ENCODE data around the gene PI16.
"Not testable (repeated sequence)": the region's sequence is repeated elsewhere in the genome, so short reads cannot be mapped to it uniquely, and the experiment has no call there.

PI16 gene

DNA sequence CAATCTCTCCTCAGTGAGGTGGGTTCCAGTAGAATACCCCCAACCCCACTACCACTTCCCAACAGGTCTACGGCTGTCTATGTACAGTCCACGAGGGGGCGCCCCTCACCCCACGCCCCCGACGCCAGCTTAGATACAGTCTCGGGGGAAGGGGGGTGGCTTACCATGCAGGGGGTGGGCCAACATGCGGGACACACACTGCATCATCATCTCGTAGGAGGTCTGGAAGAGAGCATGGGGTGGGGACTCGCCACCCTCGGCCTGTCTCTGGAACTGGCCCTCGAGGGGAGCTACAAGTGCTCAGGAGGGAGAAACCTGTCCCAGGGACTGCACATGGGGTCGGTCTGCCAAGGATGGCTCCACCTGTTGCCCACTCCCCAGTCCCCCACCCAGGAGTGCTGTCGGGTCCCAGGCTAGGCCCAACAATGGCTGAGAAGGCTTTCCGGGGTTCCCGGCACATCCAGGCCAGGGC is 23.0 kb downstream of the PI16 start:
- no peak for DNase-seq

DNA sequence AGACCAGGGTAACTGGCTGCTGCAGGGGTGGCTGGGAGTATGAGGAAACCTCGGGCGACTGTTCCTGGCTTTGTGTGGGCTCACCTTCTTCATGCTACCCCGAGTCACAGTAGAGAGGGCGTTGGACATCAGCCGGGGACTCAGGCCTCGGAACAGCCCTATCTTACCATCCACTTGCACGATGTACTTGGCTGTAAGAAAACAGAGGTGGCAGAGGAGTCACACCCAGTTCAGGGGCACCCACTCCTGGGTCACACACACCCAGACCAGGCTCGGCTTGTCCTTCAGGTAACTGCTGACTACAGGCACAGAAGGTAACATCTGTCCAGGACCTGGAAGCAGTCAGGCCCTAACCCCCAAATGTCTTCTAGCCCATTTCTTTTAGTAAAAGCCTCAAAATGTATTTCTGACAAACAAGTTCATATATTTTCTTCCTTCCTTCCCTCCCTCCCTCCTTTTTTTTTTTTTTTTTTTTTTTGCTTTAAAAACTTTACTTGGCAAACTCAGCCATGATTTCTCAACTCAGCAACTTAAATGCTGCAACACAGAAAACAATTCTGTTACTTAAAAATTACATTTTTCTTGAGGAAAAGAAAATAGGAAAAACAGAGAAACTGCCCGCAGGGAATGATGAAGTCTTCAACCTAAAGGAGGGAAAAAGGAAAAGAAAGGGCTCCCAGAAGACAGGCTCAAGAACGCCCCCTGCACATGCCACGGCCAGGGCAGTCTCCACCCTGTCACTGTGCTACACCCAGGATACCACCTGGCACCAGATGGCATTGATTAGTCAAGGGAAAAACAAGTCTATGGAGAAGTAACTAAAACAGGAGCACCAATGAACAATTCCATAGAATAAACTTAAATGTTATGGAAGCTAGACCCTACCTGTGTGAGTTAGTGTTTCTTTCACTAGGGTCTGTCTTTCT is 24.1 kb downstream of the PI16 start:
- no peak for DNase-seq

- DNase-seq = no peak
Observed at GRCh38 chr6:36979347-36979742, 24.8 kb downstream of the PI16 start.

DNA sequence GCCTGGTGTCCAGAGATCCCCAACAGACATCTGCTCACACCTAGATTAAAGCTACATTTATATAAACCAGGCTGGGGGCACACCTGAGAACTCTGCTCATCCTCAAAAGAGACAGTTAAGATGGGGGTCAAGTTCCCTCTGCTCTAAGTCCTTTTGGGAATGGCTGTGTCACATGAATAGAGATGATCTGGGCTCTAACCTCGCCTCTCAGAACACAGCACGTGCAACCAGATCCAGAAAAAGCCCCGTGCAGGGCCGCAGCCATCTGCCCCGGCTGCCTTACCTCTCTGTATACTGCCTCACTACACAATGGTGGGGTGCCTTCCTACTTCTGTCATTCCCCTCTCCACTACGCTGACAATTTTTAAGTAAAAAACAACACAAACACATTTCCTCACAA is 25.6 kb downstream of the PI16 start:
- no peak for DNase-seq

DNA sequence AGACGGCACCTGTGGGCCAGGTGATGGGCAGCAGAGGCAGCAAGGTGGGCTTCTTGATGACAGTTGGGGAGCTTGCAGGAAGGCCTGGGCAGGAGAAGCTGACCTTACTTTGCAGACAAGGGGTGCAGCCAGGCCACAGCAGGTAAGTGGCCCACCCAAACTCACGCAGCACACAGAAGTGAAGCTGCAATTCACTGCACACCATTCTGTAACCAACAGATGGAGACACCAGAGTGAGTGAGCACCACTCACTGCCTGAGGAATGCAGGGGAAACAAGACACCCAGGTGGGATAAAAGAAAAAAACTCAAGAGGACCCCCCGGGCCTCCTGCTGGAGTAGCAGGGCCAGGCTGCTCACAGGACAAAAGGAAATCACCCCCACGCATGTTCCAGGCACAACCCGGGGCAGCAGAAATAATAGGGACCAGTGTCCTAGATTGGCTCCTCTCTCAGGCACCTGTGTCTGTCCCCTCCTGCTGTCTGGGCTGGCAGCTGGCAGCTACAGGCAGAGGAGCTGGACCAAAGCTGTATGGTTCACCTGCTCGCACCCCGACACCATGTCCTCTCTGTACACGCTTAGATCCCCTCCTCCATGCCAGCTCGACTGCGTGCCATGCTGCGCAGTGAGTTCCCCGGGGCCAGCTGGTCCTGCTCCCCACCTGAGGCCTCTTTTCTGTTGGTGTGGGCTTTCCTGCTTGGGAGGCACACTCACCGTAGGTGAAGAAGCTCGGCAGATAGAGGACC is 26.5 kb downstream of the PI16 start:
- no peak for DNase-seq

- DNase-seq = no peak
Observed at GRCh38 chr6:36983538-36983937, 29.0 kb downstream of the PI16 start.

GRCh38 chr6:36984581-36985416 is 30.3 kb downstream of the PI16 start:
- no peak for DNase-seq

DNA sequence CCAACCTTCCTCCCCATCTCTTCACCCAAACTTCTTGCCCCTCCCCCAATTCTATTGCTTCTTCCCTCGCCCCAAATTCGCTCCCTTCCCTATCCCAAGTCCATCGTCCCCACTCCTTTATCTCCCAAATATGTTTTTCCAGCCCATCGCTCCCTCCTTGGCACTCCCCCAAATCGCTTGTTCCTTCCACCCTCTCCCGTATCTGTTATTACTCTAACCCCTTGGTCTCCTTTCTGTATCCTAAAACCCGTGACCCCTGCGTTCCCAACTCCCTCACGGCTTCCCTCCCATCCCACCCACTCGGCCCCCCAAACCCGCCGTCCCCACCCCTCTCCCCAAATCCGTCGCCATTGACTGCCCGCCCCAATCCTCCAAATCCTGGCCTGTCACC is 30.9 kb downstream of the PI16 start:
- no peak for DNase-seq

DNA sequence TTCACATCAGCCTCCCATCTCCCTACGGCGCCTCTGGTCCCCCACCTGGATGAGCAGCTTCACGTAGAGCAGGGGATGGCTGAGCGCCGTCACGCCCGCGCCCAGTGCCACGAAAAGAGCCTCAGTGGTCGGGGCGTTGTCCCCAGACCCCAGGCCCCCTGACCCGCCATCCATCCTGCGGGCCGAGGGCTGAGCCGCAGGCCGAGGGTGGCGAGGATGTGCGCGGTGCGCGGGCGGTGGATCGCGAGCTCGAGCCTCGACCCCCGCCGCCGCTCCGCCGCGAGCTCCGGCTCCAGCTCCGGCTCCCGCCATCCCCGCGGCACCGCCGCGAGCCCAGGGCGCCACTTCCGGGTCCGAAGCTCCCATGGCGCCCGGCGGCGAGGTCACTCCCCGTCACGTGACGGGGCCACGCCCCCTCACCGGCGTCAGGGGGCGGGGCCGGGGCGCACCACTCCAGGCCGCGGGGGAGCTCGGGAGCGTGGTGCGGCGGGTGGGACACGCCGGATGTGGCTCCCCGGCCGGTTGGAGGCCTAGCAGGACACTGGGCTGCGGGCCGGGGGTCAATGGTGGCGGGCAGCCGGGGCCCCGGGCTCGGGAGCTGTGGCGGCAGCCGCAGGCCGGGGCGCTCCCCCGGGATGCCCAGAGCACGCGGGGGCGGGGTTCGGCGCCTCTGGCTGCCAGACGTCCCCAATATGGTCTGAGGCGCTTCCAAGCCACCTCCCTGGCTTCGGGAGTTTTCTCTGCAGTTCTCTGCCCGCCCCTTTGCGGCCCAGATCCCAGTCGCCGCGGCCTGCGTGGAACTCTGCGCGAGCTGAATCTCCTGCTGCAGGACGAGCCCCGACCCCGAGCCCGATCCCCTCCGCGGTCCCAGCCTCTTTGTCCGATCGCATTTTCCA is 31.5 kb downstream of the PI16 start, which contains the start of gene MTCH1:
Gene MTCH1, minus strand, starts transcription at position 389 of the 896 bp plus-strand sequence. Its CDS starts 23 bp downstream, at position 366.
- peak; percentile 49 for DNase-seq

- no peak for DNase-seq
Observed at GRCh38 chr6:36986704-36987047, 32.1 kb downstream of the PI16 start.

DNA sequence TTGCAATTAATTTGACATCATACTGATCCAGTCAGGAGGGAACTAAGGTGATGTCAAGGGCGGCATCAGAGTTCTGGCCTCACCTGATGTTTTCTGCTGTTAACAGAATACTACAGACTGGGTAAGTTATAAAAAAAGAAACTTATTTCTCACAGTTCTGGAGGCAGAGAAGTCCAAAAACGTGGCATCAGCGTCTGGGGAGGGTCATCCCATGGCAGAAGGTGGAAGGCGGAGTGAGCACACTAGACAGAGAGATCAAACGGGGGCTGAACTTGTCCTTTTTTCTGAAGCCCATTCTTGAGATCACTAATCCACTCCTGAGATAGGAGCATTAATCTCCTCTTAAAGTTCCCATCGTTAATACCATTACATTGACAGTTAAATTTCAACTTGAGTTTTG is 34.7 kb downstream of the PI16 start:
- DNase-seq = no peak

- DNase-seq = not testable (repeated sequence)
Observed at GRCh38 chr6:36990401-36990800, 35.9 kb downstream of the PI16 start.

- no peak for DNase-seq
Observed at GRCh38 chr6:36997811-36998722, 43.5 kb downstream of the PI16 start.

DNA sequence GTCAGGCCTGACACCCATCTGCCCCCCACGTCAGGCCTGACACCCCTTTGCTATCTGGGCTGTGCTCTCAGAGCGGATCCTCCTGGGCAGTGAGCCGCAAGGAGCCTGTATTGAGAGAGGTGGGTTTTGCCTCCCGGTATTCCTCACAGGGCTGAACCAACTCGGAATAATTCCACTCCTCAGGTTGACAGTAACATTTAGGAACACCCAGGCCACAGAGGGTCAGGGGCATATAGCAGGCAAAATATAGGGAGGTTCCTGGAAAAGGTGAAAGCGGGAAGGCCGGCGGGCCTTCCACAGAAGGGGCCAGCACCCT is 44.1 kb downstream of the PI16 start:
- DNase-seq = no peak

- DNase-seq = no peak
Observed at GRCh38 chr6:36999061-36999750, 44.7 kb downstream of the PI16 start.

DNA sequence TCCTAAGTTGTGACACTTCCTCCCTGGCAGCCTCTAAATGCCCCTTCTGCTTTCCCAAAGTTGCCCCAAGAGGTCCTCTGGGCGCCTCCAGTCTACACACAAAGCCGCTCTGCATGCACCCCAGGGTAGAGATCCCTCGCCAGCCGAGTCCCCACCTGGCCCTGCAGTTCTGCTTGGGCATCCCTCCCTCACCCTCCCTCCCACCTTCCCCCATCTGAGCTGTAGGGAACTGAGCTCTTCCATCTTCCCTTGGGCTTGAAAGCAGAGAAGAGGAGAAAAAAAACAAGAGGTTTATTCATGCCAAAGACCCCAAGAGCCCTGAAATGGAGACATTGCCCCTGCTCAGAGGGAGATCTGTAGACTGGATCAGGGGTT is 45.2 kb downstream of the PI16 start:
- DNase-seq = no peak

DNA sequence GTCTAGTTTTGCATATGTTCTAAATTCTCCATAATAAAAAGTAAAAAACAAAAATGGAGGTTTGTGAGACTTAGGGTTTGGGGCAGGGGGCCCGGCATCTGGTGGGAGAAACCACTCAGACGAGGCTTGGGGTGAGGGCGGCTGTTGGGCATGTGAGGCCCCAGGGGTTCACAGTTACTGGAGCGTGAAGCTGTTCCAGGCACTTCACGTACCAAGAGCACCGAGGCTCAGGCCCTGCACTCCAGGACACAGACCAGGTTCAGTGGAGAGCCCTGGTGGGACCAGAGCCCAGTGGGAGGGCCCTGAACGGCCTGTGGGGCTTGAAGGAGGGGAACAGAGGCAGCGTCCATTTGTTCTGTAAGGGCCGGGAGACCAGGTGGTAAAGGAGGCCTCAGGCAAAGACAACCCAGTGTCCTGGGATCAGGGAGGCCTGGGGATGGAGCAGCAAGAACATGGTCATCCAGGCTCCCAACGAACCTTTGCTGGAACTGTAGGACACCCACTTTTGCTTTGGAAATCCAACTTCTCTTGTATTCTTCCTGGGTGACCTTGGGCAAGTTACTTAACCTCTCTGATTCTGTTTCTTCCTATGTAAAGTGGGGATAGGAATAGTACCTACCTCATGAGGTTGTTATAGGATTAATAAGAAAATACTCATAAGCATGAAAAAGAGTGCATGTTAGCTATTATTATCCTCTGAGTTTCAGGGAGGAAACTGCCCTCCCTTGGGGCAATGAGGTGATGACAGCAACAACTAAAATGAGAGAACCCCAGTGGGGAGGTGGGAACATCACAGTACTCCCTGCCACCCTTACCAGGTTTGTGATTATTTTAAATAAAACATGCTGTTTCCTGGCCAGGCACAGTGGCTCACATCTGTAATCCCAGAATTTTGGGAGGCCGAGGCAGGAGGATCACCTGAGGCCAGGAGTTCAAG is 49.8 kb downstream of the PI16 start:
- DNase-seq = no peak

DNA sequence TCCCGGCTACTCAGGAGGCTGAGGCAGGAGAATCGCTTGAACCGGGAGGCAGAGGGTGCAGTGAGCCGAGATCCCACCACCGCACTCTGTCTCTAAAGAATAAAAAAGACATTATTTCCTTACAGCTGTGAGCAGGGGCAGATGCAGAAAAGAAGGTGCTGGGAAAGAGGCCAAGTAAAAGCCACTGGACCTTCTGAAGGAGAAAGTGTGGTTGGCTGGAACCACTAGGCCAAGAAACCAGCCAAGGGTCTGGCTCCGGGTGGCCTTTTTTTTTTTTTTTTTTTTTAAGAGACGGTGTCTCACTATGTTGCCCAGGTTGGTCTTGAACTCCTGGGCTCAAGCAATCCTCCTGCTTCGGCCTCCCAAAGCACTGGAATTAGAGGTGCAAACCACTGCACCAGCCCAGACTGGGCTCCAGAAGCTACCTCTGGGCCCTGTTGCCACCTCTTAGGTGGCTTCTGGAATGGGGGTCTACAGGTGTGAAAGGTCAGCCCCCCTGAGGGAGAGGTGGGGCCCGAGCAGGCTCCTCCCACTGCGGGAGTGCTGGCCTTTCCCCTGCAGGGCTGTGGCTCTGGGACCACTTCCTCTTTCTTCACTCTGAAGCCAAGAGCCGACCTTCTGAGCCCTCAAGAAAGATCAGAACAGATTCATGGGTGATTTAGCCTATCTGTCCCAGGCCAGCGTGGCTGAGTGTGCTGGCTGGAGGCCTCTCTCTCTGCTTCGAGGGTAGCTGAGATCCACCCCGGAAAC is 50.7 kb downstream of the PI16 start, which contains the start of gene FGD2:
Gene FGD2, plus strand, starts transcription at position 595 of the 750 bp plus-strand sequence. CDS start 163 bp downstream, outside the sequence.
- no peak for DNase-seq
